OCI-M2 (cell line): ENCODE results near the gene USP31.
"Not testable (repeated sequence)": the region's sequence is repeated elsewhere in the genome, so short reads cannot be mapped to it uniquely, and the experiment has no call there.

Experiments used
- DNase-seq: peaks from one replicate; lab custom pipeline; 2025; ENCODE audit not compliant: unreplicated experiment; lab: John Stamatoyannopoulos, UW

USP31 gene

GRCh38 chr16:23156946-23157460, 7.8 kb upstream of the USP31 start:
- no peak for DNase-seq

- DNase-seq = no peak
Observed at GRCh38 chr16:23156110-23156509, 6.9 kb upstream of the USP31 start.

DNA sequence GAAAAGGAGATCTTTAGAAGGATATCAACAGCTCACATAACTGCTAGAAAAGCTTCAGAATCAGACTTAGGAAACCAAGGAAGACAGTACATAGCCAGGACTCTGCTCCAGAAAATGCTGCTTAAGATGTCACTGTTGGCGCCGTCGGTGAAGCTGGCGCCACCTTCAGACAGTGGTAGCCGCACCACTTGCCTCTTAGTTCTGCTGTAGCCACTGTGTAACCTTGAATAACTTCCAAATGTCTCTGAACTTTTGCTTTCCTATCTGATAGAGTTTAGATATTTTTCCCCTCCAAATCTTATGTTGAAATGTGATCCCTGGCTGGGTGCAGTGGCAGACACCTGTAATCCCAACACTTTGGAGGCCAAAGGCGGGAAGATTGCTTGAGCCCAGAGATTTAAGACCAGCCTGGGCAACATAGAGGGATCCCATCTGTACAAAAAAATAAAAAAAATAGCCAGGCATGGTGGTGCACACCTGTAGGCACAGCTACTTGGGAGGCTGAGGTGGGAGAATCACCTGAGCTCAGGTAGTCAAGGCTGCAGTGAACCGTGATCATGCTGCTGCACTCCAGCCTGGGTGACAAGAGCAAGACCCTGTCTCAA, 6.3 kb upstream of the USP31 start:
- DNase-seq = no peak

GRCh38 chr16:23152386-23153178, 3.3 kb upstream of the USP31 start:
- no peak for DNase-seq

DNA sequence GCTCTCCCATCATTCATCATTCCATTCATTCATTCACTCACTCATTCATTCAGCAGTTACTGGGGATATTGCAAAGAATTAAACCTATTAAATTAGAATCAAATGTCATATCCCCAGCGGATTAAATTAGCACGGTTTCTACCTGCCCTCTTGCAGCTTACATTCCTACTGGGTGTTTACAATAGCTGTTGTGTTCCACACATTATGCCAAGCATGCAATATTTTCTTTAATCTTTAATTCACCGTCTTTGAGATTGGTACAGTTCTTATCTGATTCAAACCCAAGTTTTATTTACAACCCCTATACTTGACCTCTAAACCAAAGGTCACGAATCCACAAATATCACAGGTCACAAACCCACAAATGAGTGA, 727 bp upstream of the USP31 start:
- no peak for DNase-seq

GRCh38 chr16:23148513-23149266, 562 bp downstream of the USP31 start:
- no peak for DNase-seq

DNA sequence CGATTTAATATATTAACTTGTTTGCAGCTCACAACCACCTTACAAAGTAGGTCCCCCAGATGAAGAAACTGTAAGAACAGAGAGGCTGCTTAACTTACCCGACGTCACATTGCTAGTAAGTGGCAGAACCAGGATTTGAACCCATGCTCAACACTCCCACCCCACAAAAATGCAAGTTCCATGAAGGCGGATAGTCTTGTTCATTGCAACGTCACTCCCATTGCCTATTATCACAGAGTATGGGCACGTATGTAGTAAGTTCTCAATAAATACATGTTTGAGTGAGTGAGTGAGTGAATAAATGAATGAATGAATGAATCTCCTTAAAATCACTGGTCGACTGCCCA, 1.1 kb downstream of the USP31 start:
- no peak for DNase-seq

GRCh38 chr16:23147666-23148065, 1.6 kb downstream of the USP31 start:
- no peak for DNase-seq

DNA sequence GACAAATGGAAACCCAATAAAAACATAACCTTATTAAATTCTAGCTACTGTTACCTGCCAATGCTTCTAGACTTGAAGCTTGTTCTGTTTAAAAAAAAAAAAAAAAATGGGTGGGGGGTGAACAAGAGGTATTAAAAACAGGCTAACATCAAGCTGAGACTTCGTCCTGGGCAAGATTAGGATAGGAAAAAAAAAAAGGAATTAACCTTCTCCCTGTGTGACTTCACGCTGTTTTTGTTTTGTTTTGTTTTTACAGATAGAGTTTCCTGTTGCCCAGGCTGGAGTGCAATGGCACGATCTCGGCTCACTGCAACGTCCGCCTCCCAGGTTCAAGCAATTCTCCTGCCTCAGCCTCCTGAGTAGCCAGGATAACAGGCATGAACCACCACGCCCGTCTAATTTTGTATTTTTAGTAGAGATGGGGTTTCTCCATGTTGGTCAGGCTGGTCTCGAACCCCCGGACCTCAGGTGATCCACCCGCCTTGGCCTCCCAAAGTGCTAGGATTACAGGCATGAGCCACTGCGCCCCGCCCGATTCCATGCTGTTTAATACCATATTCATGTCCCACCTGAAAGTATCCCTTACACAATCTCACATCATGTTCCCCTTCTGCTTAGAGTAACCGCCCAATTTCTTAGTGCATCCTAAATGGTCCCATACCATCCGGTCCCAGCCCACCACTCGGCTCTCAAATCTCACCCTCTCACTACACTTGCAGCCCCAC, 2.2 kb downstream of the USP31 start:
- no peak for DNase-seq

DNA sequence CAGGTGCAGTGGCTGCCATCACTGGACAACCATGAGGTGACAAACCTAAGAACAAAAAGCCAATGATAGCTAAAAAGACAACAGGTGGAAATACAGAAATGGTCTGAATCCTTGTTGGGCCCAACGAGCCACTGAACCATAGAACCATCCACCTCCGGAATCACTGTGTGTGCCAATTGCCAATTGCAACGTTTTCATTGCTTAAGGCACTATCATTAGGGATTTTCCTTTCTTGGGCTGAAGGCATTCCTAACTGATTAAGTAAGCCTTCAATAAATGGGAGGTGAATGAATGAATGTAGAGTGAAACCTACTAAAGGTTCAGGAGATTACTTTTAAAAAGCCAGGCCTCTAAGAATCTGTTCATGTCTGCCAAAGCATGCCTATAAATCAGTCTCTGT, 3.6 kb downstream of the USP31 start:
- no peak for DNase-seq

DNA sequence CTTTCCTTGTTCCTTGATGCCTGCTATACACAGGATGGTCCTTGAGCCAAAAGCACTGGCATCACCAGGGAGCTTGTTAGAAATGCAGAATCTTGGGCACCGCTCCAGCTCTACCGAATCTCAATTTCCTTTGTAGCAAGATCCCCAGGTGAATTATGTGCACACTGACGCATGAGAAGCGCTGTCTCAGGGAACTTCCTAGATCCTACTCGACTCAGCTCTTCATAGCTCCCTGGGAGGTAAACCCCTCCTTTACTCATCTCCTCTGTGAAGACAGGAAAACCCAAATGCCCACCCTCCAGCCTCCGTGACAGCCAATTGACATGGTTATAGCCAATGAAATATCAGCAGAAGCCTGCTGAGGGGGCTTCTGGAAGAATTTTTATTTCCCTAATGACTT, 4.1 kb downstream of the USP31 start:
- no peak for DNase-seq

DNA sequence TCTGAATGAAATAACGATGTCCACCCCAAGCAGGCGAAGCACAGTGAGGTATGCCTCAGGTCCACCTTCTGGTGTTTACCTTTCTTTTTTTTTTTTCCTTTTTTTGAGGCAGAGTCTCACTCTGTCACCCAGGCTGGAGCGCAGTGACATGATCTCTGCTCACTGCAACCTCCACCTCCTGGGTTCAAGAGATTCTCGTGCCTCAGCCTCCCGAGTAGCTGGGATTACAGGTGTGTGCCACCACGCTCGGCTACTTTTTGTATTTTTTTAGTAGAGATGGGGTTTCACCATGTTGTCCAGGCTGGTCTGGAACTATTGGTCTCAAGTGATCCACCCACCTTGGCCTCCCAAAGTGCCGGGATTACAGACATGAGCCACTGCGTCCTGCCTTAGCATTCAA, 4.9 kb downstream of the USP31 start:
- DNase-seq = not testable (repeated sequence)

- no peak for DNase-seq
Observed at GRCh38 chr16:23143391-23143790, 5.9 kb downstream of the USP31 start.

DNA sequence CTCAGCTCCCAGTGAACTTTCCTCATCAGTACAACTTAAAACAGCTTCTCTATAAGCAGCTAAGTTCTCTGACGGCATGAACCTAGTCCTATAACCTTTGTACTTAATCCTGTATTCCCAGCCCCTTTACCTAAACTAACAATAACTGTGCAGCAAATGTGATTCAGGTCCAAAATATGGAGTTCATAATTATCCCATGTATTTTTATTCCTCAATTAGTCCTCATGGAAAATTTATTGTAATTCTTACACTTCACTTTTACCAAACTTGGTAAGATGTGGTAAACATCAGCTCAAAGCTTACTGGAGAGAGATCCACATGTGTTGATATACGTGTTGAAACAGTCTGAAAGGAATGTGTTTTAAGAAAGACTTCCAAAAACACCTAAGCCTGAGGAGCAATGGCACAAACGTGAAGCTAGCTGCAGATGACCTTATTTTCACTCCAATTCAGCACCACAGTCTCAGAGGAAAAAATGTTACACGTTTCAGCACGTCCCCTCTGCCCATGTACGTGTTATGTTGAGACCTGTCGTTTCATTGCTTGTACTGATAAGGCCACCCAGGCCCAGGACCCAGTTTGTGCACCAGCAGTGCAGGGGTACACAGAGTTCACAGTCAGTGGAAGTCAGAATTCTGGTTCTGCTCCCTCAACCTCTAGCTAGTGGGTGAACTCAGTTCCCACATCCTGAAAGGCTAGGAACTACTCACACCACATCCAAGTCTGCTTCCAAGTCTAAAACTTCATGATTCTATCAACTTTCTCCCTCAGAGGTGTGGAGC, 7.1 kb downstream of the USP31 start:
- no peak for DNase-seq

DNA sequence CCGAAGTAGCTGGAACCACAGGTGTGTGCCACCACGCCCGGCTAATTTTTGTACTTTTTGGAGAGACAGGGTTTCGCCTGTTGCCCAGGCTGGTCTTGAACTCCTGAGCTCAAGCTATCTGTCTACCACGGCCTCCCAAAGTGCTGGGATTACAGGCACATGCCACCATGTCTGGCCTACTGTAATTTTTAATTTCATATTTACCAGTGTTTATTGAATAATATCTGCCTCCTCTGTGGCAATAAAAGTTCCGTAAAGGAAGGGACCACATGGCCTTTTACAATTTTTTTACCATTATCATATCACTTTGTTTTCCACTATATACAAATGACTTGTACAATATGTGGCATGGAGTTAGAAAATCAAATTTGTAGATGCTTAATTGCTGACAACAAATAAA, 7.8 kb downstream of the USP31 start:
- no peak for DNase-seq

- DNase-seq = no peak
Observed at GRCh38 chr16:23141033-23141432, 8.2 kb downstream of the USP31 start.

GRCh38 chr16:23140107-23140506, 9.1 kb downstream of the USP31 start:
- DNase-seq = no peak

- no peak for DNase-seq
Observed at GRCh38 chr16:23137818-23138217, 11.4 kb downstream of the USP31 start.

- DNase-seq = no peak
Observed at GRCh38 chr16:23137256-23137655, 12.0 kb downstream of the USP31 start.

DNA sequence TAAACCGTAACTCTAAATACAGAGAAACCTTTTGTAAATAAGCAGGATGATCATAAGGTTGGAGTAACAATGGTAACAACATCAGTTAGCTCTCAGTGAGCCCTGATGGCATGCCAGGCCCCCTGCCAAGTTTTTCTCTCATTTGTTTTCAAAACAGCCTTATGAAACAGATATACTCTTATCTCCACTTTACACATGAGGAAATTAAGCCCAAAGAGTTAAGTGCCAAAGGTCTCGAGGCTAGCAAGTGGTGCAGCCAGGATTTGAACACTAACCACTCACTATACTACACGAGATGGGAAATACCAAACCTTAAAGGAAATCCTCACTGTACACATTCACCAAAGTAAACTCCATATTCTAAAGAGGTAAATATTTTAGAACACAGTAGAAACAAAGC, 15.0 kb downstream of the USP31 start:
- peak; percentile 14 for DNase-seq
